SK-N-SH treated with all-trans-retinoic acid at 6 μM for 48 hours (cell line): Measurements from ENCODE around the gene DSC1.

Experiments
- ATAC-seq: fragments of 200-7000 bp; cut with Tn5 transposase; 3 replicates; pipeline ENCODE4 v1.9.1; 2020; ENCODE audit warnings: mild to moderate bottlenecking, moderate library complexity
- ARNTL ChIP-seq: fragments of 450-650 bp; formaldehyde crosslinking; IDR thresholded peaks from 2 replicates; pipeline ENCODE4 v1.5.0; 2020; ENCODE audit warnings: low read depth, mild to moderate bottlenecking, moderate library complexity, borderline replicate concordance
- BACH2 ChIP-seq: fragments of 250-450 bp; sonication (Bioruptor Pico); IDR thresholded peaks from 2 replicates; pipeline ENCODE4 v1.9.0; 2021; ENCODE audit warnings: mild to moderate bottlenecking, borderline replicate concordance
- CSDC2 ChIP-seq: fragments of 250-450 bp; sonication (Bioruptor Pico); IDR thresholded peaks from 2 replicates; pipeline ENCODE4 v1.5.0; 2020; ENCODE audit warnings: mild to moderate bottlenecking, moderate library complexity
- ESRRG ChIP-seq: fragments of 250-450 bp; sonication (Bioruptor Pico); IDR thresholded peaks from 2 replicates; pipeline ENCODE4 v1.6.1; 2021; ENCODE audit warnings: mild to moderate bottlenecking
- GLIS3 ChIP-seq: fragments of 250-450 bp; sonication (Bioruptor Pico); IDR thresholded peaks from 2 replicates; pipeline ENCODE4 v1.5.0; 2020; ENCODE audit warnings: mild to moderate bottlenecking, moderate library complexity
- ISL1 ChIP-seq: fragments of 250-450 bp; sonication (Bioruptor Pico); IDR thresholded peaks from 2 replicates; pipeline ENCODE4 v2.1.2; 2022; ENCODE audit warnings: mild to moderate bottlenecking, moderate library complexity
- OSR1 ChIP-seq: fragments of 250-450 bp; sonication (Bioruptor Pico); IDR thresholded peaks from 2 replicates; pipeline ENCODE4 v1.8.0; 2022; ENCODE audit warnings: moderate library complexity, mild to moderate bottlenecking, inconsistent platforms
- PPARA ChIP-seq: fragments of 250-450 bp; sonication (Bioruptor Pico); IDR thresholded peaks from 2 replicates; pipeline ENCODE4 v1.5.0; 2020; ENCODE audit warnings: mild to moderate bottlenecking, borderline replicate concordance
- RARB ChIP-seq: fragments of 250-450 bp; sonication (Bioruptor Pico); IDR thresholded peaks from 2 replicates; pipeline ENCODE4 v1.8.0; 2021; ENCODE audit warnings: mild to moderate bottlenecking, moderate library complexity
- SNAI2 ChIP-seq: fragments of 250-450 bp; sonication (Bioruptor Pico); IDR thresholded peaks from 2 replicates; pipeline ENCODE4 v1.5.0; 2020; ENCODE audit warnings: mild to moderate bottlenecking, moderate library complexity
- TCF4 ChIP-seq: fragments of 250-450 bp; sonication (Bioruptor Pico); IDR thresholded peaks from 2 replicates; pipeline ENCODE4 v1.8.0; 2021; ENCODE audit warnings: mild to moderate bottlenecking, moderate library complexity, borderline replicate concordance
- TOX ChIP-seq: fragments of 250-450 bp; sonication (Bioruptor Pico); IDR thresholded peaks from 2 replicates; pipeline ENCODE4 v1.8.0; 2021; ENCODE audit warnings: mild to moderate bottlenecking, moderate library complexity, borderline replicate concordance
- ZC3H10 ChIP-seq: fragments of 250-450 bp; sonication (Bioruptor Pico); IDR thresholded peaks from 2 replicates; pipeline ENCODE4 v1.5.1; 2021; ENCODE audit warnings: mild to moderate bottlenecking, moderate library complexity
- ZFP3 ChIP-seq: fragments of 250-450 bp; sonication (Bioruptor Pico); IDR thresholded peaks from 2 replicates; pipeline ENCODE4 v1.5.0; 2020; ENCODE audit warnings: mild to moderate bottlenecking, moderate library complexity
- ZFP30 ChIP-seq: fragments of 450-650 bp; formaldehyde crosslinking; IDR thresholded peaks from 2 replicates; pipeline ENCODE4 v1.5.0; 2022; ENCODE audit warnings: mild to moderate bottlenecking, moderate library complexity
- ZNF565 ChIP-seq: fragments of 450-650 bp; formaldehyde crosslinking; conservative IDR thresholded peaks from 2 replicates; pipeline ENCODE4 v1.5.0; 2020; ENCODE audit warnings: low read depth, mild to moderate bottlenecking, moderate library complexity
- ZNF70 ChIP-seq: fragments of 450-650 bp; formaldehyde crosslinking; IDR thresholded peaks from 2 replicates; pipeline ENCODE4 v1.5.0; 2020; ENCODE audit warnings: mild to moderate bottlenecking, moderate library complexity
- ZNF8 ChIP-seq: fragments of 450-650 bp; formaldehyde crosslinking; IDR thresholded peaks from 2 replicates; pipeline ENCODE4 v1.5.0; 2020; ENCODE audit warnings: mild to moderate bottlenecking, moderate library complexity
- TF ChIP-seq, protein P1 (sequence below): fragments of 250-450 bp; sonication (Bioruptor Pico); IDR thresholded peaks from 2 replicates; pipeline ENCODE4 v1.5.0; 2020; ENCODE audit warnings: mild to moderate bottlenecking, moderate library complexity
- TF ChIP-seq, protein P2 (sequence below): fragments of 250-450 bp; sonication (Bioruptor Pico); IDR thresholded peaks from 2 replicates; pipeline ENCODE4 v1.5.1; 2020; ENCODE audit warnings: low read depth, mild to moderate bottlenecking, moderate library complexity
- TF ChIP-seq, protein P3 (sequence below): fragments of 250-450 bp; sonication (Bioruptor Pico); IDR thresholded peaks from 2 replicates; pipeline ENCODE4 v1.5.1; 2021; ENCODE audit warnings: mild to moderate bottlenecking, moderate library complexity
- TF ChIP-seq, protein P4 (sequence below): fragments of 250-450 bp; sonication (Bioruptor Pico); IDR thresholded peaks from 2 replicates; pipeline ENCODE4 v1.8.0; 2020; ENCODE audit warnings: mild to moderate bottlenecking, moderate library complexity, borderline replicate concordance

The DSC1 gene

DNA sequence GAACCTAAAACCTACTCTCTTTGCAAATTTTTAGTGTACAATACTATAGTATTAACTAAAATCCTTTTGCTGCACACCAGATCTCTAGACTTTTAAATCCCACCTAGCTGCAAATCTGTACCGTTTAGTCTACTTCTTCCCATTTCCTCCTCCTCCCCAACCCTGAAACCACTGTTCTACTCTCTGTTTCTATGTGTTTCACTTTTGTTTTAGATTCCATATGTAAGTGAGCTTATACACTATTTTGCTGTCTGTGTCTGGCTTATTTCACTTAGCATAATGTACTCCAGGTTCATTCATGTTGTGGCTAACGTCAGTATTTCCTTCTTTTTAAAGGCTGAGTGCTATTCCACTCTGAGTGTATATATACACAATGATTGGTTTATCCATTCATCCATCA, 42.1 kb downstream of the DSC1 start:
- ATAC-seq, result no peak
- TF ChIP-seq ZNF565 (CRISPR knock-in tag) (no peak), ESRRG (CRISPR knock-in tag) (no peak)

DNA sequence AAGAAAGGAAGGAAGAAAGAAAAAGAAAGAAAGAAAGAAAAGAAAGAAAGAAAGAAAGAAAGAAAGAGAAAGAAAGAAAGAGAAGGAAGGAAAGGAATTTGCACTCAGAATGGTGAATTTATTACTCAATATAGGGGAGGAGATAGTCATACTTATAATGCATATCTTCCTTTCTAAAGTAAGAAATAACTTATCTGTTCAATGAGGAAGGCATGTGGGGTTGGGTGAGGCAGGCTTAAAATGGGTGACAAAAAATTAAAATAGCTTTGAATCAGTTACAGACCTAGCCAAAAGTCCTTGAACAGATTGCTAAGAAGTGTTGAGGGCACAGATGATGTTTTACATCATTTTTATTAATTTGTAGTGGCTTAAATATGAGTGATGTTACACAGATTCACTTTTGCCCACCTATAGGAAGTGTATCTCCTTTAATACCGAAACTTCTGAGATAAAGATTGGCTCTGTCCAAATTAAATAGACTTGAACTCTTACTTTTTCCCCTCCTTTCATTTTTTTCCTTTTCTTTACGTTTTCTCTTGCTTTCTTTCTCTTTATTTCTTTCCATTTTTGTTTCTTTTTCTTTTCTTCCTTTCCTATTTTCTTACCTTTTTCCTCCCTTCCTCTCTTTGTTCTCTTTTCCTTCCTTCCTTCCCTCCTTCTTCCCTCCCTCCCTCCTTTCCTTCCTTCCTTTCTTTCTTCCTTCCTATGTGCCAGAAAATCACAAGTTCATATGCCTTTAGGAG, 45.6 kb downstream of the DSC1 start:
- no peak for ATAC-seq
- TF ChIP-seq TCF4 (CRISPR knock-in tag), result no peak
- TF ChIP-seq, protein P1, sequence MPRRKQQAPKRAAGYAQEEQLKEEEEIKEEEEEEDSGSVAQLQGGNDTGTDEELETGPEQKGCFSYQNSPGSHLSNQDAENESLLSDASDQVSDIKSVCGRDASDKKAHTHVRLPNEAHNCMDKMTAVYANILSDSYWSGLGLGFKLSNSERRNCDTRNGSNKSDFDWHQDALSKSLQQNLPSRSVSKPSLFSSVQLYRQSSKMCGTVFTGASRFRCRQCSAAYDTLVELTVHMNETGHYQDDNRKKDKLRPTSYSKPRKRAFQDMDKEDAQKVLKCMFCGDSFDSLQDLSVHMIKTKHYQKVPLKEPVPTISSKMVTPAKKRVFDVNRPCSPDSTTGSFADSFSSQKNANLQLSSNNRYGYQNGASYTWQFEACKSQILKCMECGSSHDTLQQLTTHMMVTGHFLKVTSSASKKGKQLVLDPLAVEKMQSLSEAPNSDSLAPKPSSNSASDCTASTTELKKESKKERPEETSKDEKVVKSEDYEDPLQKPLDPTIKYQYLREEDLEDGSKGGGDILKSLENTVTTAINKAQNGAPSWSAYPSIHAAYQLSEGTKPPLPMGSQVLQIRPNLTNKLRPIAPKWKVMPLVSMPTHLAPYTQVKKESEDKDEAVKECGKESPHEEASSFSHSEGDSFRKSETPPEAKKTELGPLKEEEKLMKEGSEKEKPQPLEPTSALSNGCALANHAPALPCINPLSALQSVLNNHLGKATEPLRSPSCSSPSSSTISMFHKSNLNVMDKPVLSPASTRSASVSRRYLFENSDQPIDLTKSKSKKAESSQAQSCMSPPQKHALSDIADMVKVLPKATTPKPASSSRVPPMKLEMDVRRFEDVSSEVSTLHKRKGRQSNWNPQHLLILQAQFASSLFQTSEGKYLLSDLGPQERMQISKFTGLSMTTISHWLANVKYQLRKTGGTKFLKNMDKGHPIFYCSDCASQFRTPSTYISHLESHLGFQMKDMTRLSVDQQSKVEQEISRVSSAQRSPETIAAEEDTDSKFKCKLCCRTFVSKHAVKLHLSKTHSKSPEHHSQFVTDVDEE (CRISPR knock-in tag), result no peak
- TF ChIP-seq, protein P2, sequence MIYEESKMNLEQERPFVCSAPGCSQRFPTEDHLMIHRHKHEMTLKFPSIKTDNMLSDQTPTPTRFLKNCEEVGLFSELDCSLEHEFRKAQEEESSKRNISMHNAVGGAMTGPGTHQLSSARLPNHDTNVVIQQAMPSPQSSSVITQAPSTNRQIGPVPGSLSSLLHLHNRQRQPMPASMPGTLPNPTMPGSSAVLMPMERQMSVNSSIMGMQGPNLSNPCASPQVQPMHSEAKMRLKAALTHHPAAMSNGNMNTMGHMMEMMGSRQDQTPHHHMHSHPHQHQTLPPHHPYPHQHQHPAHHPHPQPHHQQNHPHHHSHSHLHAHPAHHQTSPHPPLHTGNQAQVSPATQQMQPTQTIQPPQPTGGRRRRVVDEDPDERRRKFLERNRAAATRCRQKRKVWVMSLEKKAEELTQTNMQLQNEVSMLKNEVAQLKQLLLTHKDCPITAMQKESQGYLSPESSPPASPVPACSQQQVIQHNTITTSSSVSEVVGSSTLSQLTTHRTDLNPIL (CRISPR knock-in tag), result no peak
- TF ChIP-seq TOX (CRISPR knock-in tag), result no peak
- no peak for TF ChIP-seq GLIS3 (CRISPR knock-in tag)
- no peak for TF ChIP-seq ZC3H10 (CRISPR knock-in tag)
- TF ChIP-seq ZFP3 (CRISPR knock-in tag), result no peak
- TF ChIP-seq BACH2, result no peak
- no peak for TF ChIP-seq ISL1
- TF ChIP-seq SNAI2 (CRISPR knock-in tag), result no peak
- TF ChIP-seq ZNF70 (CRISPR knock-in tag), result no peak
- no peak for TF ChIP-seq ZNF8 (CRISPR knock-in tag)
- no peak for TF ChIP-seq RARB (CRISPR knock-in tag)
- TF ChIP-seq ESRRG (CRISPR knock-in tag), result no peak
- TF ChIP-seq, protein P3, sequence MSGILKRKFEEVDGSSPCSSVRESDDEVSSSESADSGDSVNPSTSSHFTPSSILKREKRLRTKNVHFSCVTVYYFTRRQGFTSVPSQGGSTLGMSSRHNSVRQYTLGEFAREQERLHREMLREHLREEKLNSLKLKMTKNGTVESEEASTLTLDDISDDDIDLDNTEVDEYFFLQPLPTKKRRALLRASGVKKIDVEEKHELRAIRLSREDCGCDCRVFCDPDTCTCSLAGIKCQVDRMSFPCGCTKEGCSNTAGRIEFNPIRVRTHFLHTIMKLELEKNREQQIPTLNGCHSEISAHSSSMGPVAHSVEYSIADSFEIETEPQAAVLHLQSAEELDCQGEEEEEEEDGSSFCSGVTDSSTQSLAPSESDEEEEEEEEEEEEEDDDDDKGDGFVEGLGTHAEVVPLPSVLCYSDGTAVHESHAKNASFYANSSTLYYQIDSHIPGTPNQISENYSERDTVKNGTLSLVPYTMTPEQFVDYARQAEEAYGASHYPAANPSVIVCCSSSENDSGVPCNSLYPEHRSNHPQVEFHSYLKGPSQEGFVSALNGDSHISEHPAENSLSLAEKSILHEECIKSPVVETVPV (CRISPR knock-in tag), result no peak
- TF ChIP-seq ZNF565 (CRISPR knock-in tag), result no peak
- TF ChIP-seq PPARA (CRISPR knock-in tag), result no peak
- no peak for TF ChIP-seq CSDC2 (CRISPR knock-in tag)
- TF ChIP-seq, all 23 proteins: peak for 0

DNA sequence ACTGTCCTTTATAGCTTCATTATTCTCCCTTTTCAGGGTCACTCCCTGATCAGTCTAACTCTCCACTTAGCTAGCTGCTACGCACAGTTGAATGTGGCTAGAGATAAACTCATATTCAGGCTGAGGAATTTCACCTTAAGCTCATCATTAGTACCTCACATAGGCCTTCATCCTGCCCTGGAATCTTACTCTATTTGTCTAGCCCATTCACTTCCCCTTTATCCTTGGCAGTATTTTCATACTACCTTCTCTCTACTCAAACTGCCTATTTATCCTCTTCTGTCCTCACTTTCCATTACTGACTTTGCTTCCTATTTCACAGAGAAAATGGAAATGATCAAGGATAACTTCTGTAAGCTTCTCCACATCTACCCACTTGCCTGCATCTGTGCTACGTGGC, 49.9 kb downstream of the DSC1 start:
- ATAC-seq, result no peak
- TF ChIP-seq ARNTL (CRISPR knock-in tag), result no peak
- TF ChIP-seq, protein P4, sequence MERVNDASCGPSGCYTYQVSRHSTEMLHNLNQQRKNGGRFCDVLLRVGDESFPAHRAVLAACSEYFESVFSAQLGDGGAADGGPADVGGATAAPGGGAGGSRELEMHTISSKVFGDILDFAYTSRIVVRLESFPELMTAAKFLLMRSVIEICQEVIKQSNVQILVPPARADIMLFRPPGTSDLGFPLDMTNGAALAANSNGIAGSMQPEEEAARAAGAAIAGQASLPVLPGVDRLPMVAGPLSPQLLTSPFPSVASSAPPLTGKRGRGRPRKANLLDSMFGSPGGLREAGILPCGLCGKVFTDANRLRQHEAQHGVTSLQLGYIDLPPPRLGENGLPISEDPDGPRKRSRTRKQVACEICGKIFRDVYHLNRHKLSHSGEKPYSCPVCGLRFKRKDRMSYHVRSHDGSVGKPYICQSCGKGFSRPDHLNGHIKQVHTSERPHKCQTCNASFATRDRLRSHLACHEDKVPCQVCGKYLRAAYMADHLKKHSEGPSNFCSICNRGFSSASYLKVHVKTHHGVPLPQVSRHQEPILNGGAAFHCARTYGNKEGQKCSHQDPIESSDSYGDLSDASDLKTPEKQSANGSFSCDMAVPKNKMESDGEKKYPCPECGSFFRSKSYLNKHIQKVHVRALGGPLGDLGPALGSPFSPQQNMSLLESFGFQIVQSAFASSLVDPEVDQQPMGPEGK (CRISPR knock-in tag), result no peak
- no peak for TF ChIP-seq ZC3H10 (CRISPR knock-in tag)
- no peak for TF ChIP-seq TCF4 (CRISPR knock-in tag)
- TF ChIP-seq ISL1, result no peak
- no peak for TF ChIP-seq TOX (CRISPR knock-in tag)
- TF ChIP-seq ZNF70 (CRISPR knock-in tag), result no peak
- TF ChIP-seq CSDC2 (CRISPR knock-in tag), result no peak
- TF ChIP-seq, protein P3 (CRISPR knock-in tag), result no peak
- TF ChIP-seq OSR1 (CRISPR knock-in tag), result no peak
- no peak for TF ChIP-seq ZNF8 (CRISPR knock-in tag)
- TF ChIP-seq, protein P2 (CRISPR knock-in tag), result no peak
- no peak for TF ChIP-seq ZFP30
- no peak for TF ChIP-seq ZFP3 (CRISPR knock-in tag)
- TF ChIP-seq ZNF565 (CRISPR knock-in tag), result no peak
- TF ChIP-seq SNAI2 (CRISPR knock-in tag), result no peak
